HG03064 (cell line): ENCODE data around the gene NME1.
"Not testable (repeated sequence)": the region's sequence is repeated elsewhere in the genome, so short reads cannot be mapped to it uniquely, and the experiment has no call there.

Experiments used
- ATAC-seq: cut with Tn5 transposase; IDR thresholded peaks from one replicate; pipeline ENCODE4 v1.9.1; 2021; ENCODE audit warnings: low read depth; ENCODE audit not compliant: unreplicated experiment

NME1 gene

DNA sequence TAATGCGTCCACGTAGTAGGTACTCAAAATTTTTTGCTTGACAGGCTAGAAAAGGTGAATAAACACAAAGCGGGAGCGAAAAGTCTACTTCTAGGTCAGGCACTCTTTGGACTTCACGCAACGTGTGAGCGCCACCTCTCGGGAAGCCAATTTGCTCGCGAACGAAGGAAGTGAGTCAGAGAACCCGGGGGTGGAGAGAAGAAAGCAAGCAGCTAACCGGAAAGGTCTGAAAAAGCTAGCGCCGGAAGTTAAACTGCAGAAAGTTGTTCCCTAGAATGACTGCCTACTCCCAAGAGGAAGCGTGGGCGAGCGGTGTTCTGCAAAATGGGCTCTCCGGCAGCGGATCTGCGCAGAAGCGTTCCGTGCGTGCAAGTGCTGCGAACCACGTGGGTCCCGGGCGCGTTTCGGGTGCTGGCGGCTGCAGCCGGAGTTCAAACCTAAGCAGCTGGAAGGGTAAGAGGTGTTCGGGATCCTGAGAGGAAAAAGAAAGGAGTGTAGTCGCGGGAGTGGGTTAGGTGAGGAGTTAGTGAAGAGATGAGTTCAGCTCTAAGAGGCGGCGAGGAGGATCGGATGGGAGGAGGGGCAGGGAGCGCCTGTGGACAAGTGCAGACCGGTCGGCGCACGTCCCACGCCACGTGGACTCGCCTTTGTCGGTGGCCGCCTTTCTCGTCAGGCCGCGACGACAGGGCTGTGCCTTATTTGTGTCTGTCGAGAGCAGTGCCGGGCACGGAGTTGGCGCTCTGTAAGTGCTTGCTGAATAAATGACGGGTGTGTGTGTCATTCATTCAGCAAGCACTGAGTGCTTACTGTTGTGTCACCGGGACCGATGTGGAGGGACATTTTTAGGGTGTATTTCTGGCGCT is at the start of gene NME1:
NME1 (plus strand) TSS at position 350 of the 863 bp plus-strand sequence. CDS start 2,096 bp downstream, outside the sequence.
- peak; percentile 87 for ATAC-seq

DNA sequence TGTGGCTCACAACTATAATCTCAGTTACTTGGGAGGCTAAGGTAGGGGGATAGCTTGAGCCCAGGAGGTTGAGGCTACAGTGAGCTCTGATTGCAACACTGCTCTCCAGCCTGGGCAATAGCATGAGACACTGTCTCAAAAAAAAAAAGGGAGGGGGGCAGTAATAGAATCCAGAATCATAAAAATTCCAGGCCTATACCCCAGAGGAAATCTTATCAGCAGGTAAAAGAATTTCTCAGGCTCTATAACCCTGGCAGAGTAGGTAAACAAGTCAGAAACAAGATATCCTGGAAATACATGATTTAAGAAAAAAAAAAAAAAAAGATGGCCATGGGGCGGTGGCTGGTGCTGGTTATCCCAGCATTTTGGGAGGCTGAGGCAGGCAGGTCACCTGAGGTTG is 45.6 kb upstream of the NME1 start:
- ATAC-seq = no peak

DNA sequence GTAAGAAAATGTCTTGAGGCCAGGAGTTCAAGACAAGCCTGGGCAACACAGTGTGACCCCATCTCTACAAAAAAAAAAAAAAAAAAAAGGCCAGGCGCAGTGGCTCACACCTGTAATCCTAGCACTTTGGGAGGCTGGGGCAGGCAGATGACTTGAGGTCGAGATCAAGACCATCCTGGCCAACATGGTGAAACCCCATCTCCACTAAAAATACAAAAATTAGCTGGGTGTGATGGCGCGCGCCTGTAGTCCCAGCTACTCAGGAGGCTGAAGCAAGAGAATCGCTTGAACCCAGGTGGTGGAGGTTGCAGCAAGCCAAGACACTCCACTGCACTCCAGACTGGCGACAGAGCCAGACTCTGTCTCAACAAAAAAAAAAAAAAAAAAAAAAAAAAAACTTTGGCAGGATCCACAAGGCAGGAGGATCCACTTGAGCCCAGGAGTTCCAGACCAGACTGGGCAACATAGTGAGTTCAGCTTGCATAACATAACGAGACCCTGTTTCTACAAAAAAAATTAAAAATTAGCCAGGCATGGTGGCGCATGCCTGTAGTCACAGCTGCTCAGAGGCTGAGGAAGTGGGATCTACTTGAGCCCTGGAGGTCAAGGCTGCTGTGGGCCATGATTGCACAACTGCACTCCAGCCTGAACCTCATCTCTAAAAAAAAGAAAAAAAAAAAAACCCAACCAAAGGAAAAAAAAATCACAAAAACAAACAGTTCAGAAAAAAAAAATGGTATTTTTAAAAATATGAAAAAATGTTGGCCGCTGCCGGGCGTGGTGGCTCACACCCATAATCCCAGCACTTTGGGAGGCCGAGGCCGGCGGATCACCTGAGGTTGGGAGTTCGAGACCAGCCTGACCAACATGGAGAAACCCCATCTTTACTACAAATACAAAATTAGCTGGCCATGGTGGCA is 40.8 kb upstream of the NME1 start:
- not testable (repeated sequence) for ATAC-seq

DNA sequence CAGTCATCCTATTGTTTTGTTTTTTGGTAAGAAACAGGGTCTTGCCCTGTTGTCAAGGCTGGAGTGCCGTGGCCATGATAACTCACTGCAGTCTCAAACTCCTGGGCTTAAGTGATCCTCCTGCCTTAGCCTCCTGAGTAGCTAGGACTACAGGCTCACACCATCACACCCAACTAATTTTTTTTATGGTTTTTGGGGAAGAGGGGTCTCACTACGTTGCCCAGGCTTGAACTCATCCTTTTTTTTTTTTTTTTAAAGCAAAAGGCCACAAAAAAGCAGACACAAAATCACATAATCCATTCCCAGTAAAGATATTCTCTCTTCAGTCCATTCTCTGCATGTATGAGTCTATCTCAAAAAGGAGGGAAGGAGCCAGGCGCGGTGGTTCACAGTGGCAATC is 38.2 kb upstream of the NME1 start:
- no peak for ATAC-seq

DNA sequence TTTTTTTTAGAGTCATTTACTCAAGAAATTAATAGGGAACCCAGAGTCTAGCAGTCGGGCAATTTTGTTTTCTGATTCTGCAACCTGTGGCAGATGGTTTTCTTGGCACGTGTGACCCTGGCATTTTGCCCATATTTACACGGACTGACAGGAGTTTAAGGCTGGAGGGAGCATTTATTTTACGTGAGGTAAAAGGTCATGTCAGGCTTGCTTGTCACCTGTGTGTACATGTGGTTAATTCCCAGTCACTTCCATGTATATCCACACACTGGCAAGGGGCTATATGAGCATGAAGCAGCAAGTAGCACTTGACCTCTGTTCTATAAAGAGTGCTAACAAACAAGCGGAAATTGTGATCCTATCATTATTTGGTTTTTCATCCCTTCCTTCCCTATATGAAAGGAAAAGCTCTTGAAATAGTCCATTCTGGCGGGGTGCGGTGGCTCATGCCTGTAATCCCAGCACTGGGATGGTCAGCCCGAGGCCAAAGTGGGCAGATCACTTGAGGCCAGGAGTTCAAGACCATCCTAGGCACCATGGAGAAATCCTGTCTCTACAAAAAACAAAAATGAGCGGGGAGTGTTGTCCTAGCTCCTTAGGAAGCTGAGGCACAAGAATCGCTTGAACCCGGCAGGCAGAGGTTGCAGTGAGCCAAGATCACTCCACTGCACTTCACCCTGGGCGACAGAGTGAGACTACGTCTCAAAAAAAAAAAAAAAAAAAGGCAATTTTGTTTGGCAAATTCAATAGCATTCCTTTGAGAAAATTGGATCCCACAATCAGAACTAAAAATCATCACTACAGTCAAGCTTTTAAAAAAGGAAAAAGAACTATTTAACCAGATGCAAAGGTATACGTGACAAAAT is 34.8 kb upstream of the NME1 start:
- no peak for ATAC-seq

DNA sequence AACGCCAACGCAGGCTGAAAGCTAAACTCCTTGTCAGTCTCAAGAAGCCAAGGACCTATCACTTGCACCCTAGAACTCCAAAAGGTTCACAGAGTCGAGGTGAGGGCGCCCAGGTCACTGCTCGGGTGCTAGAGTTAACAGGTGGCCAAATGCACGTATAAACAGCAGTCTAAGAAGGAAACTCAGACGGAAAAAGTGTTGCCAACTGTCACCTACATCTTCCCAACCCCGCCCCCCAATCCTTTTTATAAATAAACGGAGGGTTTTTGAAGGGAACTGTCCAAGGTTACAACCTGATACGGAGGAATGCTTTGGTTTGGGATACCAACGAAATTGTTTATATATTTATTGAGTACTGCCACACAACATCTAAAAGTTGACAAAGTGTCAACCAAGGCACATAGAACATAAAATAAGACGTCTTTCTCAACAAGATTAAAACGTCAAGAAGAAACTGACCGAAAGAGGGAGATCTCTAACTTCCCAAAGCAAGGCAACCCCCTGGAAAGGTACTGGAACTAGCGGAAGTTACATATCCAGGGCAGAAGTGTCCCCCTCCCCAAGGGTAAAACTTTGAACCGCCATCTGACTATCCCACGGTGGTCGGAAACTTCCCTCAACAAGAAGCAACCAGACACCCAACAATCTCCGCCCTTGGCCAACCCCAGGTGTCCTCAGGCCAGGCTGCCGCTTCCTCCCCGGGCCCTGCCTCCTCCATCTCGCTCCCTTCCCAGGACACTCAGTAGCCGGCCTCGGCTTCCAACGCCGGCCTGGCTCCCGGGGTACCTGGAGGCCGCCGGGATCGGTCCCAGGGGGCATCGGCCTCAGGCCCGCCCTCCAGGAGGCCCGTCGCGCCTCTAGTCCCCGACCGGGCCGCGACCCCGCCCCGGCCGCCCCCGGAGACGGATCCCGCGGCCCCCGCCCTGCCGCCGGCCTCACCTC is 33.7 kb upstream of the NME1 start:
- ATAC-seq = peak; percentile 15

DNA sequence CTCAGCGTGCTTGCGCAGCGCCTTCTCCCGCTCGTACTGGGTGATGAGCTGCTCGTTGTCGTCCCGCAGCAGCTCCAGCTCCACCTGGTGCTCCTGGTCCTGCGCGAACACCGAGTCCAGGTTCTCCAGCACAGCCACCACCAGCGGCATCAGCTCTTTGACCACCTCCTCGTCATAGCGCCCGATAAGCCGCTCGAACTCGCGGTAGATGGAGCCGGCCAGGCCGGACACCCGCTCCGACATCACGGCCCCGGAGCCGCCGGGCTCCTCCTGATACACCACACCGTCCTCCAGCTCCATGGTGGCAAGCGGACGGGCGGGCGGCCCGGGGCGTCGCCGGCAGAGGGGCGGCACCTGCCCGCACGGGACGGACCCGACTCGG is 33.0 kb upstream of the NME1 start:
- ATAC-seq = peak; percentile 32

DNA sequence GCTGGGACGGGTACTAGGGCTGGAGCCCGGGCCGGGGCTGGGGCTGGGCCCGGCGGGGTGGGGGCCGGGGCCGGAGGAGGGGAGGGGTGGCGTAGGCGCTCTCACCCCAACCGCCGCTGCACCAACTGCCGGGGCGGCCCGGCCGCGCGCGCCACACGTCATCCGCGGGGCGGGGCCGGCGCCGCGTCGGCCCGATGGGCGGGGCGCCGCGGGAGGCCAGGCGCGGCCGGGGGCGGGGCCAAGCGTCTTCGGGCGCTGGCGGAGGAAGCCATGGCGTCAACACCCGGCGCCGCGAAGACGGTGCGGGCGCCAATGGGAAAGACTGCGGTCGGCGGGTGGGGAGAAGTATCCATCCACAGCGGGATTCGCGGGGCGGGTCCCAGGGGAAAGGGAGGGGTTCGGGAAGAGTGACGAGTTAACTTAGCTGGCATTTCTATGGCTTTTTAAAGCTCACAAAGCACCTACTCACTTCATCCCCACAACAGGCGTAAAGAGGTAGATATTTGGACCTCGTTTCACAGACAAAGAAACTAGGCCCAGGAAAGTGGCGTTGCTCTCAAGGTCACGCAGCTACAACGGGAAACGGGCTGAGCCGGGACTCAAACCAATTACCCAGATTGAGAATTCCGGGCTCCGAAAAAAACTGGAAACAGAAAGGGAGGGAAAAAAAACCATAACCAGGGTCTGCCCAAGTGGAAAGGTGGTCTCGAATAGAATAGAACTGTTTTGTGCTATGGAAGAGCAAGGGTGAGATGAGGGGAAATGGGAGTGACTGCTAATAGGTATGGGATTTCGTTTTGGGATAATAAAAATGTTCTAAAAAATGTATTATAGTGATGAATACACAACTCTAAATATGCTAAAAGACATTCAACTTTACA is 32.4 kb upstream of the NME1 start, which contains the start of gene SPAG9:
SPAG9 (minus strand) TSS at position 130 of the 881 bp plus-strand sequence. CDS start 212 bp downstream, outside the sequence.
- ATAC-seq = peak; percentile 60

DNA sequence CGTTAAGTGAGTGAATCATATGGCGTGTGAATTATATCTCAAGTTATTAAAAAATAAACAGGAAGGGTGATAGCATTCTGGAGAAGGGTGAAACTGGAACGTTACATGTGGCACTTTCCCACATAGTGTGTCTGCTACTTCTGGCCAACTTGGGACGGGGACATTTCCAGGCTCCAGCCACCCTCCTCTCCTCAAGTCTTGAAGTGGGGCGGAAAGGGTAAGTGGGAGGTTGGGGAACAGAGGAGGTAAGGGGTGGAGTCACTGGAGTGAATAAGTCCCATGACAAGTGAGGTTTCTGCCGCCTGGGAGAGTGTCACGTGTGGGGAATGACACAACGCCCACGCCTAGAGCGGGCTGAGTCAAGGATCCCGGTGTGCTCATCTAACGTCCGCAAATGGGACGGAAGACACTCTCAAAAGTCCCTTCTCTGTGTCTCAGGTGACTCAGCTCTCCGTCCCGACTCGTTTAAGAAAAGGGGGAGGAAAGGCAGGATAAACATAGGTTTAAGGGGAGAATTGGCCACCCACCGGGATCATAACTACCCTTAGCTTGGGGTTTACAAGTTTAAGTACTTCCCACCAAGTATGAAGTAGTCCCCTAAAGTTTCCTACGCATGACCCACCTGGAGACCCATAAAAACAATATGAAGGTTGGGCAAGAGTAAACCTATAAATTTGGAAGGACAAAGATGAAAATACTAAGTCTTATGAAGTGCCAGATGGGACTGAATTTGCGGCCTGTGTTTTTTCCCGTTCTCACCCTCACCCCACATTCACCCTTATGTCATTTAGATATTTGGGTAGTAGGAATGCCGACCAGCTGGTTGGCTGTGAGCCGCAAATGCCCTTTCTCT is 31.5 kb upstream of the NME1 start:
- no peak for ATAC-seq

DNA sequence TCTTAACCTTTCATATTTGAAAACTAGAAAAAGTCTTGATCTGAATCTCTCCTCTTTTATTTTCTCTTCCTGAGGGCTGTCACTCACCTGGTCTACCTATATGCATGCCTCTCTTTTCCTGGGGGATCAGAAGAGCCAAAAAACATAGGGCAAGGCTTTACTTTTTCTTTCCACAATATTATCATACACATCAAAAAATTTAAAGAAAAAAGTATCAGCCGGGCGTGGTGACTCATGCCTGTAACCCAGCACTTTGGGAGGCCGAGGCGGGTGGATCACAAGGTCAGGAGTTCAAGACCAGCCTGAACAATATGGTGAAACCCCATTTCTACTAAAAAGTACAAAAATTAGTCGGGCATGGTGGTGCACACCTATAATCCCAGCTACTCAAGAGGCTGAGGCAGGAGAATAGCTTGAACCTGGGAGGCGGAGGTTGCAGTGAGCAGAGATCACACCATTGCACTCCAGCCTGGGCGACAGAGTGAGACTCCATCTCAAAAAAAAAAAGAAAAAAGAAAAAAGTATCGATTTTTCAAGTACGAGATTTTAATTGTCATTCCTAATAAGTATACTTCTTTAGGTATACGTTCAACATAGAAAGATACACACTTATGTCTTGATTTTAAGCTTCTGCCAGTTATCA is 30.8 kb upstream of the NME1 start:
- not testable (repeated sequence) for ATAC-seq

DNA sequence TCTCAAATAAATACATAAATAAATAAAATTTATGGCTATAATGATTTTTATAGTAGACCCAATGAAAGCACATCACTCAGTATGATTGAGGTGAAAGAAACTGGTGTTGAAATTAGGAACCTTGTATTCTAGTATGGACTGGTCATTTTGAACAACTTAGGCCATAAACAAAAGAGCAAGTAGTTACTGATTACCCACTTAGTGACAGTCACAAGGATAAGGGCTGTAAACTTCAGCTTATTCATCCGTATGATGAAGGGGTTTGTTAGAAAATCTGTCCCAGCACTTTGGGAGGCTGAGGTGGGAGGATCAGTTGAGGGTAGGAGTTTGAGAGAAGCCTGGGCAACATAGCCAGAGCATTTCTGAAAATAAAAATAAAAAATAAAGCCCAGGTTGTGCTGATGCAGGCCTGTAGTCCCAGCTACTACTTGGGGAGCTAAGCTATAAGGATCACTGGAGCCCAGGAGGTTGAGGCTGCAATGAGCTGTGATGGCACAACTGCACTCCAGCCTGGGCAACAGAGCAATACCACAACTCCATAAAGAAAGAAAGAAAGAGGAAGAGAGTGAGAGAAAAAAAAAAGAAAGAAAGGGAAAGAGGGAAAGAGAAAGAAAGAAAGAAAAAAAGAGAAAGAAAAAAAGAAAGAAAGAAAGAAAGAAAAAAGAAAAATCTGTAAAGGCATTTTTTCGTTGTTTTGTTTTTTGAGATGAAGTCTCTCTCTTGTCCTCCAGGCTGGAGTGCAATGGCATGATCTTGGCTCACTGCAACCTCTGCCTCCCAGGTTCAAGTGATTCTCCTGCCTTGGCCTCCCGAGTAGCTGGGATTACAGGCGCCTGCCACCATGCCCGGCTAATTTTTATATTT is 28.5 kb upstream of the NME1 start:
- ATAC-seq = no peak

DNA sequence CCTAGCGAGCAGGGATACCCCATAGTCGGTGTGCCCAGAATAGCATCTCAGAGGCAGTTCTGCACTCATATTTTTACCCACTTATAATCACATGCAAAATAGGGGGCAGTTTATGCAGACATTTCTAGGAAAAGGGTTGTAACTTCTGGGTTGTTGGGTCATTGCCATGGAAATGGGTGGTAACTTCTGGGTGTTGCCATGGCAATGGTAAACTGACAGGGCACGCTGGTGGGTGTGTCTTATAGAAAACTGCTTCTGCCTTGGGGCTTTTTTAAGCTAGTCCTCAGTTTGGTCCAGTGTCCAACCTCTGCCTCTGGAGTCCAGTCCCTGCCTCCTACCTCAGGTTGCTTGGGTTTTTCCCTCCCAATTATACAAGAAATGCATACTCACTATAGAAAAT is 25.3 kb upstream of the NME1 start:
- ATAC-seq = no peak

DNA sequence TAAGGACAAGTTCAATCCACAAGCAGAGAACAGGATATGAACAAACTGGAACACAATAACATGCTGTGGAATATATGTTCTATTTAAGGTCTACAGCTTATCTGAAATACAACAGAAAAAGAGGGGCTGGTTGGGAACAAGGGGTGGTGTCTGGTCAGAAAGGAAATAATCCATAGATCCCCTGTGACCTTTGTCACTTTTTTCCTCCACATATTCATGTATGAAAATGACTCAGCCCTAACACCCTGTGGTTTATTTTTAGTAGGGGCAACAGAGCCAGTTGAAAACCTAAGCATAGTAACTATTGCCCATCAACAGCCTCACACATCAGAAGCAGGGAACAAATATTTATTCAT is 20.4 kb upstream of the NME1 start:
- ATAC-seq = no peak

DNA sequence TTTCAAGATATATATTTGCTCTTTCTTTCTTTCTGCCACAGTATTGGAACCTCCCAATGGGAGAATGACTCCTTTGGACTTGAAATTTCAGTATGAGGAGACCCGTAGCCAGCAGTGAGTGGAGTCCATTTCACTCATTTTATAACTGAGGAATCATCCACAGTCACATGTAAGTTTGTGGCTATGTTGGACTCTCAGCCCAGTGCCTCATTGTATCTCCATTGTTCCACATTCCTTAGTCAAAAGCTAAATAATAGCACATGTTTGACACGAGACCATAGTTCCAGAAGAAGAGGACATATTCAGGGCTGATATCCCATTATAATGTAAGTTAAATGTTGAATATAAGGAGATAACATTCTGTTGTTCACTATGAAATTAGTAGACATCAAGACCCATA is 20.0 kb upstream of the NME1 start:
- ATAC-seq = no peak

DNA sequence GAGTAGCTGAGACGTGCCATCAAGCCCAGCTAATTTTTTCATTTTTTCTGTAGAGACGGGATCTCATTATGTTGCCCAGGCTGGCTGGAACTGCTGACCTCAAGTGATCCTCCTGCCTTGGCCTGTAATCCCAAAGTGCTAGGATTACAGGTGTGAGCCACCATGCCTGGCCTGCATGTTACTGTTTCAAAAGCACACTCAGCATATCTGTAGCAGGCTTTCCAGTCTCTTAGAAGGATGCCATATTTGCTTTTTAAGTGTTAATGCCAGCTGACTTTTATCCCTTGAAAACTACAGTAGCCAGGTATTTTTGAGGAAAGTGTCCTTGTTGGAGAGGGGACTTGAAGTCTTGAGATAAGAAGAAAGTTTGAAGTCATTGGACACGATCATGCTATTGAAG is 17.4 kb upstream of the NME1 start:
- ATAC-seq = no peak

DNA sequence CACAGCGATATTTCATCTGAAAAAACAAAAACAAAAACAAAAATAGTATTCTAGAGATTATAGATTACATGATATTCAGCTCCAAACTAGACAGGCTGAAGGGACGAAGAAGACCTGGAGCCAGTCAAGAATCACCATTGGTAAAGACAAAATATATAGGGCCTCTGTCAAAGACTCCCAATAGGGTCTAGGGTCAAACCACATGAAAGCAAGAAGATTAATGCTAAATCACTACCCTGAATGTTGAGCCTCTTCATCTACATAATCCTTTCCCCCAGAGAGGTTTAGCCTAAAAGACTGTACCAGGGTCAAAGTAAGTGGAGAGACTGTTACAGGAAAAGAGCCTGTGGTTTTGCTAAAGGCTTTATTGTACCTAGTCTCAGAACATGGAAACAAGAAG is 10.8 kb upstream of the NME1 start:
- ATAC-seq = no peak
